Measurements from ENCODE around the gene PLEKHG2. TPM values are rescaled to one million over a fixed set of nuclear protein-coding genes. Genes with fewer than 3 reads are reported as not detected.

PLEKHG2 gene
- total and polyA plus RNA-seq, 9 of the 15 experiments (the other 6 are each of a cell fraction or from before 2014, with no cell fraction given), result 0.98 to 45.7 (median 9.8) TPM

- no peak for TF ChIP-seq CREB3 (tag; conservative IDR thresholded peaks at IDR 0.05; ENCODE audit: low read depth)
- no peak for TF ChIP-seq SMARCB1 (IDR thresholded peaks at IDR 0.05; ENCODE audit: insufficient read length, low read depth)
- TF ChIP-seq ZNF780A (CRISPR knock-in tag; IDR thresholded peaks at IDR 0.05), result no peak
- TF ChIP-seq PRMT5 (CRISPR knock-in tag; IDR thresholded peaks at IDR 0.05), result no peak
- no peak for TF ChIP-seq HEY1 (CRISPR knock-in tag; IDR thresholded peaks at IDR 0.05; ENCODE audit: borderline replicate concordance)
- no peak for TF ChIP-seq PTRF (tag; IDR thresholded peaks at IDR 0.05)
- TF ChIP-seq HMG20B (CRISPR knock-in tag; IDR thresholded peaks at IDR 0.05), result no peak
- peak; percentile 21 for TF ChIP-seq BRD9 (IDR thresholded peaks at IDR 0.05; ENCODE audit: low read depth, partially characterized antibody)
- TF ChIP-seq RBM14 (IDR thresholded peaks at IDR 0.05; ENCODE audit: borderline replicate concordance, insufficient read depth, low read depth, low read length), result no peak
- no peak for TF ChIP-seq XRCC3 (IDR thresholded peaks at IDR 0.05)
- no peak for TF ChIP-seq LARP7 (IDR thresholded peaks at IDR 0.05)
- TF ChIP-seq TEAD2 (tag; IDR thresholded peaks at IDR 0.05), result no peak
- no peak for TF ChIP-seq ZNF644 (tag; IDR thresholded peaks at IDR 0.05; ENCODE audit: low read depth)
- no peak for TF ChIP-seq EWSR1 (IDR thresholded peaks at IDR 0.05; ENCODE audit: borderline replicate concordance, low read depth, partially characterized antibody)
- peak; percentile 97 for TF ChIP-seq L3MBTL2 (IDR thresholded peaks at IDR 0.05)
- TF ChIP-seq PPARD (CRISPR knock-in tag; IDR thresholded peaks at IDR 0.05), result no peak
- TF ChIP-seq ZKSCAN1 (IDR thresholded peaks at IDR 0.05; ENCODE audit: low read depth, low read length), result no peak
- TF ChIP-seq TAL1 (IDR thresholded peaks at IDR 0.05), result no peak
- TF ChIP-seq PTTG1 (tag; IDR thresholded peaks at IDR 0.05; ENCODE audit: low read depth), result no peak
- TF ChIP-seq KLF16 (IDR thresholded peaks at IDR 0.05), result no peak
- TF ChIP-seq NCOA1 (IDR thresholded peaks at IDR 0.05; ENCODE audit: low read depth), result peak; percentile 89
- no peak for TF ChIP-seq CSDE1 (IDR thresholded peaks at IDR 0.05)
- peak; percentile 54 for TF ChIP-seq NFYB (IDR thresholded peaks at IDR 0.05; ENCODE audit: extremely low read depth, insufficient read length)
- no peak for TF ChIP-seq SNRNP70 (optimal IDR thresholded peaks at IDR 0.05; ENCODE audit: low read depth, low read length)
- TF ChIP-seq CTCF (IDR thresholded peaks at IDR 0.05 in 2 of 3, conservative IDR thresholded peaks at IDR 0.05 in 1 of 3; ENCODE audit: insufficient read depth in 2 of 3, low read depth in 1 of 3, low read length in 3 of 3), result no peak
- TF ChIP-seq ZNF253 (CRISPR knock-in tag; conservative IDR thresholded peaks at IDR 0.05), result no peak
- TF ChIP-seq THRB (CRISPR knock-in tag; conservative IDR thresholded peaks at IDR 0.05), result no peak
Observed at GRCh38 chr19:39430675-39431593, 18.5 kb downstream of the PLEKHG2 start (continued).
